HG03039 (cell line): ENCODE data around the gene ADAMTS8.
A peak's percentile ranks its signal among the peaks of the same experiment; 100 is the strongest.
"Not testable (repeated sequence)": the region's sequence is repeated elsewhere in the genome, so short reads cannot be mapped to it uniquely, and the experiment has no call there.

Source experiments
- ATAC-seq: cut with Tn5 transposase; IDR thresholded peaks from one replicate; pipeline ENCODE4 v1.9.1; 2021; ENCODE audit warnings: mild to moderate bottlenecking, moderate library complexity; ENCODE audit not compliant: unreplicated experiment

ADAMTS8 gene

DNA sequence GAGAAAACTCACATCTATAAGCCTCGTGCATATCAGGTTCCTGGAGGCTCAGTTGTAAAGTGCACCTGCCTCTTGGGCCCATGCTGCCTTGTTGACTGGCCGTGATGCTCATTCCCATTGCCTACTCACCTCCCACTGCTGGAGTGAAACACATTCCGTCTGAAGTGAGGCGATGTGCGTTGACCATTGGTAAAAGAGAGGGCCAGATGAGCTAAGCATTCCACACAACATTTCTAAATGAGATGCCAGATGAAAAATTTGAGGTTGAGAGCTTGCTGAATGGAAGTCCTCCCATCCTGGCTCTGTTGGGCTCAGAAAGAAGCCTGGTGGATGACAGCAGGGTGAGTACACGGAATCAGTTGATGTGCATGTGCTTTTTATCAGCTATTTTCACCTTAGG, 11.5 kb upstream of the ADAMTS8 start:
- no peak for ATAC-seq

DNA sequence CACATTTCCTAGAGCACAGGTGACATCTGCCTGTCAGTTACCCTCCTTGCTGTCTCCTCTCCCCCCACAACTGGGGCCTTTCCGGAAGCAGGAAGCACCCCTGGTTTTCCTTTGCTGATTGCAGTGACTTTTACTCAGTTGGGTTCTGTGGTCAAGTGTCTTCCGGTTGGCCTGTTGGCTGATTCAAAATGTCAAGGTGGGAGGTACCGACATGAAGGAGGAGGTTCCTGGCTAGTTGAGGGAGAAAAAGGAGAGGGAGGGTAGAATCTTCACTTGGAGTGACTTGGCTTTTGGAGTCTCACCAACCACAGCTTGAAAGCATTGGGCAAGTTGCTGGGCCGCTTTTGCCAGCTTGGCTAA, 10.7 kb upstream of the ADAMTS8 start:
- no peak for ATAC-seq

- ATAC-seq = not testable (repeated sequence)
Measured at GRCh38 chr11:130438401-130439159, 10.2 kb upstream of the ADAMTS8 start.

GRCh38 chr11:130437848-130438247, 9.4 kb upstream of the ADAMTS8 start:
- ATAC-seq = no peak

- ATAC-seq = no peak
Measured at GRCh38 chr11:130436171-130436570, 7.8 kb upstream of the ADAMTS8 start.

- no peak for ATAC-seq
Measured at GRCh38 chr11:130435671-130436070, 7.3 kb upstream of the ADAMTS8 start.

- peak; percentile 92 for ATAC-seq
Measured at GRCh38 chr11:130434521-130435223, 6.3 kb upstream of the ADAMTS8 start.

- no peak for ATAC-seq
Measured at GRCh38 chr11:130433357-130433756, 4.9 kb upstream of the ADAMTS8 start.

- ATAC-seq = no peak
Measured at GRCh38 chr11:130431801-130432200, 3.4 kb upstream of the ADAMTS8 start.

- ATAC-seq = no peak
Measured at GRCh38 chr11:130431331-130431773, 2.9 kb upstream of the ADAMTS8 start.

- no peak for ATAC-seq
Measured at GRCh38 chr11:130429983-130430382, 1.6 kb upstream of the ADAMTS8 start.

DNA sequence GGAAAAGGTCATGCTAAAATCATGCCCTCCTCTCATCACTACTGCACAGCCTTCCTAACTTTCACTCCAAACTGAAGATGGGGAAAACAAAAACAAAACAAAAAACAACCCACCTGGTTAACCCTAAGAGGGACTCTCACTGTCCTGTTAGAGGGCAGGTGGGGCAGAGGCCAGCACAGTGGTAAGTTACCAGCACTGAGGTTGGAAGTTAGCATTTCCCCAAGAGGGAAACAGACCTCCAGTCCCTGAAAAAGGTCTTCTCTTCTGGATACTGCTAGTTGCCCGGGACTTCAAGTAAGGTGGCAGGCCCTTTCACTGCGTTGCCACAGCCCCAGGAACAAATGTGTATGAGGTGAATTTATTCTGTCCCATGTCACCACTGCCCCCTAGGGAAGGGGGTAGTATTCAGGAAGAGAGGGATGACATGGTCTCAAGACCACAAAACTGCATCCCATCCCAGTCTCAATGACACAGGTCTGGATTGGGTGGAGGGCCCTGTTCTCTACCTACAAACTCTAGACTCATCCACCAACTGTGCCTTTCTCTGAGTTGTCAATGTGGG, 792 bp upstream of the ADAMTS8 start:
- no peak for ATAC-seq

- ATAC-seq = no peak
Measured at GRCh38 chr11:130427581-130428315, 661 bp downstream of the ADAMTS8 start.

GRCh38 chr11:130426837-130427341, 1.5 kb downstream of the ADAMTS8 start:
- no peak for ATAC-seq

DNA sequence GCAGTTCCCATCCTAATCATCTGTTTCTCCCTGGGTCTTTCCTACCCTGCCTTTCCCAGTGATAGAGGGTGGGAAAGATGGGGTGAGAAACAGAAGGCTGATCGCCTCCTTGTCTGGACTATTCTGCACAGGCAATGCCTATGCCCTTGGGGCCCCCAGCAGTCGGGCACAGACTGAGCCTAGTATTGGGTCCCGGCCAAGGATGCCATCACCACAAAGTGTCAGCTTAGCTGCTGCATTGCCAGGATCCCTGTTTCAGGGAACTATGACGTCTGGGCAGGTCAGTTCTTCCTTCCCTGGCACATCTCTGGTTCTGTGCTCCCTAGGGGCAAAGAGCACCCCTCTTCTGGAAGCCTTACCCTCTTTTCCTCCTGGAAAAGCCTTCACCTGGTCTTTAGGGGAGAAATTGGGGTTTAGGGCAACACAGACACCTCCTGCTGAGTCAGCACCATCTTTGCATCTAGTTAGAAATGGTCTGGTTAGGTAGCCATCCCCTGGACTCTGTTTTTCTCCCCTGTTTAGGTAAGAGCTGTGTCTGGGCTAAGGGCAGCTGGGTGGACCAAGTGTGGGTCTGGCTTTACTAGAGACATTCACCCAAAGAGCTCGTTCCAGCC, 2.1 kb downstream of the ADAMTS8 start:
- no peak for ATAC-seq

DNA sequence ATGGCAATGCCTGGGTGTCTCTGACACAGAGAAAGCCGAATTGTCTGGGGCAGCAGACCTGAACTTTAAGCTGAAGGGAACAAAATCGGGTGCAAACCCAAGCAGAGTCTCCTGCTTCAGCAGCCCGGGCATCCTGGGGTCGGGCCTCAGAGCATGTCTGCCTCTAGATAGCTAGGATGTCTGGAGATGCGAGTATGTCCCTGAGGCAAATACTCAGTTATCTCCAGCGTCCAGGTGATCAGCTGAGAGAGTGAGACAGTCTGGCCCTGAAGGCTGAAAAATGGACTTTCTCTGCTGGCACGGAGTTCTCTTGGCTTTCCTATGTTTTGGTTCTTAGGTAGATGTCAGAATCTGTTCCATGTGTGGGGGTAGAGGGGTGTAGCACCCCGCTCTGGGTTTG, 3.3 kb downstream of the ADAMTS8 start:
- ATAC-seq = no peak

- ATAC-seq = no peak
Measured at GRCh38 chr11:130424613-130425140, 3.7 kb downstream of the ADAMTS8 start.

DNA sequence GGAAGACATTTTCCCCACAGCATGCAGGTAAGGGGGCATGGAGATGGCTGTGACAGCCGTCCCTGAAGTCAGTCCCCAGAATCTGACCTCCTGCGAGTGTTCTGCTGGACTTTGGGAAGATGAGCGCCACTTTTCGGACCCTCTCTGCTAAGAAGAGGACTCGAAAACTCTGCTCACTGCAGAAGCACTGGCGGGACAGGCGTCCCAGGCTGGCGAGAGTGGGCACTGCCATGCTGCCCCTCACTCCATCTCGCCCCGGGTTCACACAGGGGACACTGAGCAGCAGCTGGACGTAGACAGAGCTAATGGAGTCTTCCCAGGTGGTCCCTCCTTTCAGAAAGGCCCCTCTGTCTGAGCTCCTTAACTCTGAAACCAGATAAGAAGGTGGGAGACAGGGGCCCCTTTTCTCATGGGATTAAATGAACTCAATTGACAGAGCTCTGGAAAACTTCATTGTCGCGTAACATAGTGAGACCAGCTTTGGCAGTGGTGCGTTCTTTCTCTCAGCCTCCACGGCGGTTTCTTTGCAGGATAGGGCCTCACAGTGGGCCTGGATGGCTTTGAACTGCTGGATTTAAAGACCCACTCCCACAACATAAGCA, 4.8 kb downstream of the ADAMTS8 start:
- no peak for ATAC-seq

GRCh38 chr11:130422251-130422995, 6.0 kb downstream of the ADAMTS8 start:
- ATAC-seq = no peak
